Measurements from ENCODE around the gene GNE.

GRCh38 chr9:36204906-36205547, 53.2 kb downstream of the GNE start:
- TF ChIP-seq CTCF (IDR thresholded peaks at IDR 0.05 in 2 of 3, conservative IDR thresholded peaks at IDR 0.05 in 1 of 3; ENCODE audit: control insufficient read depth in 2 of 3, extremely low read depth in 1 of 3, insufficient read depth in 1 of 3, low read depth in 3 of 3, low read length in 3 of 3) (no peak), ATF2 (IDR thresholded peaks at IDR 0.05; ENCODE audit: low read length) (no peak), POLR2A (IDR thresholded peaks at IDR 0.05; ENCODE audit: low read depth, low read length) (no peak), POLR2AphosphoS5 (IDR thresholded peaks at IDR 0.05; ENCODE audit: low read length) (no peak), ASH2L (IDR thresholded peaks at IDR 0.05; ENCODE audit: borderline replicate concordance, low read depth) (no peak), REST (IDR thresholded peaks at IDR 0.05; ENCODE audit: low read depth, low read length) (no peak), RAD21 (IDR thresholded peaks at IDR 0.05; ENCODE audit: insufficient read depth, low read depth, low read length) (no peak)

Data from GM12878 (cell line).